ENCODE results near the gene HSD3B2. TPM values are rescaled to one million over a fixed set of nuclear protein-coding genes. Genes with fewer than 3 reads are reported as not detected.
A peak's percentile ranks its signal among the peaks of the same experiment; 100 is the strongest.

The HSD3B2 gene
- total and polyA plus RNA-seq, 4 donors: 0.02 to 1.6 TPM; not detected in 2

- Histone ChIP-seq H3K9ac (ENCODE audit: insufficient read depth in 1 of 2, low read length in 2 of 2) (no peak overlapping the region), H3K27me3 (ENCODE audit: control insufficient read depth in 3 of 3, insufficient read depth in 3 of 3, low read length in 2 of 3) (no peaks in the 10 kb centered on the region), H3K4me3 (no peak overlapping the region), H3K4me1 (ENCODE audit: control insufficient read depth in 5 of 5, insufficient read depth in 5 of 5, low read length in 5 of 5) (peaks cover 0 to 30% (median 4%) of the 10 kb centered on the region in 5 donors), H3K9me3 (ENCODE audit: control insufficient read depth in 4 of 4, insufficient read depth in 3 of 4, low read length in 3 of 4) (no peaks in the 10 kb centered on the region), H3K36me3 (ENCODE audit: control insufficient read depth in 4 of 4, insufficient read depth in 4 of 4, low read length in 4 of 4) (no peaks in the 10 kb centered on the region), H3K27ac (ENCODE audit: low read depth in 1 of 2, low read length in 1 of 2) (no peak overlapping the region)
- WGBS, 2 donors: 47 to 52% methylated on average over 4 of the region's 4 CpGs
- ATAC-seq (ENCODE audit: insufficient read depth, low FRiP score): no peak
- DNase-seq: peak; percentile 25 to 35 (median 30)
- no peak for TF ChIP-seq CTCF (IDR thresholded peaks at IDR 0.05; ENCODE audit: control extremely low read depth, extremely low read depth)
Measured at GRCh38 chr1:119467857-119468668, 53.1 kb downstream of the HSD3B2 start.

- Histone ChIP-seq H3K4me1 (ENCODE audit: control insufficient read depth in 5 of 5, insufficient read depth in 5 of 5, low read length in 5 of 5) (peaks cover 0 to 30% (median 4%) of the 10 kb centered on the region in 5 donors), H3K9me3 (ENCODE audit: control insufficient read depth in 4 of 4, insufficient read depth in 3 of 4, low read length in 3 of 4) (no peaks in the 10 kb centered on the region), H3K4me3 (no peak overlapping the region), H3K27ac (ENCODE audit: low read depth in 1 of 2, low read length in 1 of 2) (no peak overlapping the region), H3K27me3 (ENCODE audit: control insufficient read depth in 3 of 3, insufficient read depth in 3 of 3, low read length in 2 of 3) (no peaks in the 10 kb centered on the region), H3K9ac (ENCODE audit: insufficient read depth in 1 of 2, low read length in 2 of 2) (no peak overlapping the region), H3K36me3 (ENCODE audit: control insufficient read depth in 4 of 4, insufficient read depth in 4 of 4, low read length in 4 of 4) (no peaks in the 10 kb centered on the region)
- ATAC-seq (ENCODE audit: insufficient read depth, low FRiP score) (no peak), DNase-seq (no peak)
- no peak for TF ChIP-seq CTCF (IDR thresholded peaks at IDR 0.05; ENCODE audit: control extremely low read depth, extremely low read depth)
- WGBS, 2 donors: 64 to 66% methylated on average over 1 of the region's 1 CpG
Measured at GRCh38 chr1:119469741-119470140, 54.8 kb downstream of the HSD3B2 start.

GRCh38 chr1:119470377-119470776, 55.4 kb downstream of the HSD3B2 start:
- Histone ChIP-seq H3K27me3 (ENCODE audit: control insufficient read depth in 3 of 3, insufficient read depth in 3 of 3, low read length in 2 of 3) (no peaks in the 10 kb centered on the region), H3K36me3 (ENCODE audit: control insufficient read depth in 4 of 4, insufficient read depth in 4 of 4, low read length in 4 of 4) (no peaks in the 10 kb centered on the region), H3K4me3 (no peak overlapping the region), H3K9me3 (ENCODE audit: control insufficient read depth in 4 of 4, insufficient read depth in 3 of 4, low read length in 3 of 4) (no peaks in the 10 kb centered on the region), H3K9ac (ENCODE audit: insufficient read depth in 1 of 2, low read length in 2 of 2) (no peak overlapping the region), H3K4me1 (ENCODE audit: control insufficient read depth in 5 of 5, insufficient read depth in 5 of 5, low read length in 5 of 5) (peaks cover 0 to 30% (median 4%) of the 10 kb centered on the region in 5 donors), H3K27ac (ENCODE audit: low read depth in 1 of 2, low read length in 1 of 2) (no peak overlapping the region)
- no peak for ATAC-seq (ENCODE audit: insufficient read depth, low FRiP score)
- no peak for DNase-seq
- WGBS, 2 donors: 90 to 91% methylated on average over 3 of the region's 3 CpGs
- TF ChIP-seq CTCF (IDR thresholded peaks at IDR 0.05; ENCODE audit: control extremely low read depth, extremely low read depth): no peak
